Measurements from ENCODE around the gene CELSR1.

The CELSR1 gene

GRCh38 chr22:46537225-46537945 lies at the start of gene CELSR1:
TSS of gene CELSR1 (minus strand) at chr22:46537620. CDS start at chr22:46537170, 450 bp downstream.
- peak within 1 kb of the TSS; percentile 96 for H3K4me2 ChIP-seq
- H3K9me3 ChIP-seq, result peaks cover 25% of the 10 kb centered on the region
- peaks cover 30% of the 10 kb centered on the region for H4K20me1 ChIP-seq
- peaks cover 60% of the 10 kb centered on the region for H3K4me1 ChIP-seq
- peak within 1 kb of the TSS; percentile 53; the same call in 1 of the 2 replicates for H3K9ac ChIP-seq
- H3K36me3 ChIP-seq, result peaks cover 24% of the 10 kb centered on the region
- peak within 1 kb of the TSS; percentile 55 for H3K27ac ChIP-seq
- peak within 1 kb of the TSS; percentile 75 for H3K4me3 ChIP-seq
- TF ChIP-seq Cebpa-rat (IDR thresholded peaks at IDR 0.05), result no peak
- H3K27me3 ChIP-seq, result peaks cover 56% of the 10 kb centered on the region

GRCh38 chr22:46587061-46587460 lies 49.6 kb upstream of the CELSR1 start:
- peak overlapping the region; percentile 78 for H3K9ac ChIP-seq
- TF ChIP-seq Cebpa-rat (IDR thresholded peaks at IDR 0.05), result no peak
- H3K36me3 ChIP-seq, result peaks cover 15% of the 10 kb centered on the region; the same call in 1 of the 2 replicates
- peak overlapping the region; percentile 90 for H3K4me2 ChIP-seq
- H3K27me3 ChIP-seq, result no peaks in the 10 kb centered on the region
- peak overlapping the region; percentile 92 for H3K27ac ChIP-seq
- peaks cover 55% of the 10 kb centered on the region for H4K20me1 ChIP-seq
- peaks cover 100% of the 10 kb centered on the region for H3K4me1 ChIP-seq
- H3K9me3 ChIP-seq, result no peaks in the 10 kb centered on the region
- H3K4me3 ChIP-seq, result peak overlapping the region; percentile 58

GRCh38 chr22:46586531-46587011 lies 49.2 kb upstream of the CELSR1 start:
- Histone ChIP-seq H3K9me3 (no peaks in the 10 kb centered on the region), H3K9ac (peak overlapping the region; percentile 78), H3K27me3 (no peaks in the 10 kb centered on the region), H3K4me2 (peak overlapping the region; percentile 90), H3K36me3 (peaks cover 15% of the 10 kb centered on the region; the same call in 1 of the 2 replicates), H3K27ac (peak overlapping the region; percentile 92), H3K4me3 (peak overlapping the region; percentile 58), H3K4me1 (peaks cover 100% of the 10 kb centered on the region), H4K20me1 (peaks cover 60% of the 10 kb centered on the region)
- TF ChIP-seq Cebpa-rat (IDR thresholded peaks at IDR 0.05), result no peak

- Histone ChIP-seq H3K9ac (peak overlapping the region; percentile 78; the same call in 1 of the 2 replicates), H3K27ac (peak overlapping the region; percentile 92)
- no peak for TF ChIP-seq Cebpa-rat (IDR thresholded peaks at IDR 0.05)
These were observed 48.7 kb upstream of the CELSR1 start for GRCh38 chr22:46586123-46586519.

GRCh38 chr22:46585340-46586122 lies 48.1 kb upstream of the CELSR1 start:
- Histone ChIP-seq H3K9ac (peak overlapping the region; percentile 45; the same call in 1 of the 2 replicates), H3K4me3 (no peak overlapping the region), H3K4me2 (peak overlapping the region; percentile 90), H3K27ac (peak overlapping the region; percentile 92), H3K4me1 (peaks cover 100% of the 10 kb centered on the region), H3K36me3 (peaks cover 15% of the 10 kb centered on the region; the same call in 1 of the 2 replicates), H3K27me3 (no peaks in the 10 kb centered on the region), H3K9me3 (no peaks in the 10 kb centered on the region), H4K20me1 (peaks cover 70% of the 10 kb centered on the region)
- TF ChIP-seq Cebpa-rat (IDR thresholded peaks at IDR 0.05), result no peak

More at GRCh38 chr22:46586123-46586519, 48.7 kb upstream of the CELSR1 start:
- Histone ChIP-seq H3K4me1 (peaks cover 100% of the 10 kb centered on the region), H3K36me3 (peaks cover 15% of the 10 kb centered on the region; the same call in 1 of the 2 replicates), H3K4me3 (no peak overlapping the region), H3K9me3 (no peaks in the 10 kb centered on the region), H3K27me3 (no peaks in the 10 kb centered on the region), H3K4me2 (peak overlapping the region; percentile 90), H4K20me1 (peaks cover 64% of the 10 kb centered on the region)

GRCh38 chr22:46584081-46584921 lies 46.9 kb upstream of the CELSR1 start:
- Histone ChIP-seq H3K27me3 (no peaks in the 10 kb centered on the region), H3K4me2 (peak overlapping the region; percentile 100), H3K27ac (peak overlapping the region; percentile 59), H3K9me3 (no peaks in the 10 kb centered on the region), H4K20me1 (peaks cover 82% of the 10 kb centered on the region), H3K4me3 (no peak overlapping the region), H3K36me3 (peaks cover 15% of the 10 kb centered on the region; the same call in 1 of the 2 replicates), H3K9ac (0 out of 2 replicates have a peak overlapping the region, but pooled peaks have one; percentile 24), H3K4me1 (peaks cover 100% of the 10 kb centered on the region)
- TF ChIP-seq Cebpa-rat (IDR thresholded peaks at IDR 0.05), result no peak

GRCh38 chr22:46583571-46583970 lies 46.2 kb upstream of the CELSR1 start:
- TF ChIP-seq Cebpa-rat (IDR thresholded peaks at IDR 0.05), result no peak
- Histone ChIP-seq H3K36me3 (peaks cover 15% of the 10 kb centered on the region; the same call in 1 of the 2 replicates), H4K20me1 (peaks cover 87% of the 10 kb centered on the region)

GRCh38 chr22:46582281-46582933 lies 45.0 kb upstream of the CELSR1 start:
- peak overlapping the region; percentile 43 for H3K4me3 ChIP-seq
- no peak for TF ChIP-seq Cebpa-rat (IDR thresholded peaks at IDR 0.05)
- H3K27me3 ChIP-seq, result no peaks in the 10 kb centered on the region
- peaks cover 15% of the 10 kb centered on the region; the same call in 1 of the 2 replicates for H3K36me3 ChIP-seq
- H3K27ac ChIP-seq, result peak overlapping the region; percentile 95
- H4K20me1 ChIP-seq, result peaks cover 84% of the 10 kb centered on the region
- H3K4me2 ChIP-seq, result peak overlapping the region; percentile 100
- peak overlapping the region; percentile 94 for H3K9ac ChIP-seq
- H3K9me3 ChIP-seq, result no peaks in the 10 kb centered on the region
- H3K4me1 ChIP-seq, result peaks cover 98% of the 10 kb centered on the region

More at GRCh38 chr22:46583571-46583970, 46.2 kb upstream of the CELSR1 start:
- no peaks in the 10 kb centered on the region for H3K27me3 ChIP-seq
- H3K9me3 ChIP-seq, result no peaks in the 10 kb centered on the region
- H3K9ac ChIP-seq, result no peak overlapping the region
- peak overlapping the region; percentile 100 for H3K4me2 ChIP-seq
- no peak overlapping the region for H3K27ac ChIP-seq
- H3K4me1 ChIP-seq, result peaks cover 100% of the 10 kb centered on the region
- H3K4me3 ChIP-seq, result no peak overlapping the region

Measured in BLaER1 (cell line).